ENCODE data around the gene TRMT2B.

DNA sequence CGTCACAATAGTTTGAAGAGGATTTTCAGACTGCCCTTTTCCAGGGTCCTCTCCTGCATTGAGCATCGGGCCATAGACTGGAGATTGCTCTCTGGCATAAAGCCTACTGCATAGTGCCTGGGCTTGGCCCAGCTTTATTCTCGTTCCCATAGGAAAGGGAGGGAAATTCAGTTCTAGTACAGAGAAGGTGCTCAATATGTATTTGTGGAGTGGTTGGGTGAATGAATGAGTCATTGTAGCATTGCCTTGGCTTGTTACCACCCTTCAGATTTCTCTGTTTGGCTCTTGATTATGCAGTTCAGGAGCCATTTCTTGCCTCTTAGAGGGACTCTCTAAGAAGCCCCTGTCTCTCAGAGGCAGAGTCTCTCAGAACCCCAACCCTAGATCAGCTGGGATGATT lies 29.3 kb upstream of the TRMT2B start:
- TF ChIP-seq, protein P1, sequence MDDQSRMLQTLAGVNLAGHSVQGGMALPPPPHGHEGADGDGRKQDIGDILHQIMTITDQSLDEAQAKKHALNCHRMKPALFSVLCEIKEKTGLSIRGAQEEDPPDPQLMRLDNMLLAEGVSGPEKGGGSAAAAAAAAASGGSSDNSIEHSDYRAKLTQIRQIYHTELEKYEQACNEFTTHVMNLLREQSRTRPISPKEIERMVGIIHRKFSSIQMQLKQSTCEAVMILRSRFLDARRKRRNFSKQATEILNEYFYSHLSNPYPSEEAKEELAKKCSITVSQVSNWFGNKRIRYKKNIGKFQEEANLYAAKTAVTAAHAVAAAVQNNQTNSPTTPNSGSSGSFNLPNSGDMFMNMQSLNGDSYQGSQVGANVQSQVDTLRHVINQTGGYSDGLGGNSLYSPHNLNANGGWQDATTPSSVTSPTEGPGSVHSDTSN (IDR thresholded peaks at IDR 0.05): no peak
- TF ChIP-seq, protein P2, sequence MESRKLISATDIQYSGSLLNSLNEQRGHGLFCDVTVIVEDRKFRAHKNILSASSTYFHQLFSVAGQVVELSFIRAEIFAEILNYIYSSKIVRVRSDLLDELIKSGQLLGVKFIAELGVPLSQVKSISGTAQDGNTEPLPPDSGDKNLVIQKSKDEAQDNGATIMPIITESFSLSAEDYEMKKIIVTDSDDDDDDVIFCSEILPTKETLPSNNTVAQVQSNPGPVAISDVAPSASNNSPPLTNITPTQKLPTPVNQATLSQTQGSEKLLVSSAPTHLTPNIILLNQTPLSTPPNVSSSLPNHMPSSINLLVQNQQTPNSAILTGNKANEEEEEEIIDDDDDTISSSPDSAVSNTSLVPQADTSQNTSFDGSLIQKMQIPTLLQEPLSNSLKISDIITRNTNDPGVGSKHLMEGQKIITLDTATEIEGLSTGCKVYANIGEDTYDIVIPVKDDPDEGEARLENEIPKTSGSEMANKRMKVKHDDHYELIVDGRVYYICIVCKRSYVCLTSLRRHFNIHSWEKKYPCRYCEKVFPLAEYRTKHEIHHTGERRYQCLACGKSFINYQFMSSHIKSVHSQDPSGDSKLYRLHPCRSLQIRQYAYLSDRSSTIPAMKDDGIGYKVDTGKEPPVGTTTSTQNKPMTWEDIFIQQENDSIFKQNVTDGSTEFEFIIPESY (IDR thresholded peaks at IDR 0.05; ENCODE audit: borderline replicate concordance, low read depth): no peak
- TF ChIP-seq, protein P3, sequence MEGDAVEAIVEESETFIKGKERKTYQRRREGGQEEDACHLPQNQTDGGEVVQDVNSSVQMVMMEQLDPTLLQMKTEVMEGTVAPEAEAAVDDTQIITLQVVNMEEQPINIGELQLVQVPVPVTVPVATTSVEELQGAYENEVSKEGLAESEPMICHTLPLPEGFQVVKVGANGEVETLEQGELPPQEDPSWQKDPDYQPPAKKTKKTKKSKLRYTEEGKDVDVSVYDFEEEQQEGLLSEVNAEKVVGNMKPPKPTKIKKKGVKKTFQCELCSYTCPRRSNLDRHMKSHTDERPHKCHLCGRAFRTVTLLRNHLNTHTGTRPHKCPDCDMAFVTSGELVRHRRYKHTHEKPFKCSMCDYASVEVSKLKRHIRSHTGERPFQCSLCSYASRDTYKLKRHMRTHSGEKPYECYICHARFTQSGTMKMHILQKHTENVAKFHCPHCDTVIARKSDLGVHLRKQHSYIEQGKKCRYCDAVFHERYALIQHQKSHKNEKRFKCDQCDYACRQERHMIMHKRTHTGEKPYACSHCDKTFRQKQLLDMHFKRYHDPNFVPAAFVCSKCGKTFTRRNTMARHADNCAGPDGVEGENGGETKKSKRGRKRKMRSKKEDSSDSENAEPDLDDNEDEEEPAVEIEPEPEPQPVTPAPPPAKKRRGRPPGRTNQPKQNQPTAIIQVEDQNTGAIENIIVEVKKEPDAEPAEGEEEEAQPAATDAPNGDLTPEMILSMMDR (IDR thresholded peaks at IDR 0.05): no peak
- TF ChIP-seq RFX5 (IDR thresholded peaks at IDR 0.05; ENCODE audit: low read length): no peak
- TF ChIP-seq, protein P4, sequence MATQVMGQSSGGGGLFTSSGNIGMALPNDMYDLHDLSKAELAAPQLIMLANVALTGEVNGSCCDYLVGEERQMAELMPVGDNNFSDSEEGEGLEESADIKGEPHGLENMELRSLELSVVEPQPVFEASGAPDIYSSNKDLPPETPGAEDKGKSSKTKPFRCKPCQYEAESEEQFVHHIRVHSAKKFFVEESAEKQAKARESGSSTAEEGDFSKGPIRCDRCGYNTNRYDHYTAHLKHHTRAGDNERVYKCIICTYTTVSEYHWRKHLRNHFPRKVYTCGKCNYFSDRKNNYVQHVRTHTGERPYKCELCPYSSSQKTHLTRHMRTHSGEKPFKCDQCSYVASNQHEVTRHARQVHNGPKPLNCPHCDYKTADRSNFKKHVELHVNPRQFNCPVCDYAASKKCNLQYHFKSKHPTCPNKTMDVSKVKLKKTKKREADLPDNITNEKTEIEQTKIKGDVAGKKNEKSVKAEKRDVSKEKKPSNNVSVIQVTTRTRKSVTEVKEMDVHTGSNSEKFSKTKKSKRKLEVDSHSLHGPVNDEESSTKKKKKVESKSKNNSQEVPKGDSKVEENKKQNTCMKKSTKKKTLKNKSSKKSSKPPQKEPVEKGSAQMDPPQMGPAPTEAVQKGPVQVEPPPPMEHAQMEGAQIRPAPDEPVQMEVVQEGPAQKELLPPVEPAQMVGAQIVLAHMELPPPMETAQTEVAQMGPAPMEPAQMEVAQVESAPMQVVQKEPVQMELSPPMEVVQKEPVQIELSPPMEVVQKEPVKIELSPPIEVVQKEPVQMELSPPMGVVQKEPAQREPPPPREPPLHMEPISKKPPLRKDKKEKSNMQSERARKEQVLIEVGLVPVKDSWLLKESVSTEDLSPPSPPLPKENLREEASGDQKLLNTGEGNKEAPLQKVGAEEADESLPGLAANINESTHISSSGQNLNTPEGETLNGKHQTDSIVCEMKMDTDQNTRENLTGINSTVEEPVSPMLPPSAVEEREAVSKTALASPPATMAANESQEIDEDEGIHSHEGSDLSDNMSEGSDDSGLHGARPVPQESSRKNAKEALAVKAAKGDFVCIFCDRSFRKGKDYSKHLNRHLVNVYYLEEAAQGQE (IDR thresholded peaks at IDR 0.05; ENCODE audit: low read depth, low read length): no peak
- TF ChIP-seq POLR2AphosphoS5 (IDR thresholded peaks at IDR 0.05; ENCODE audit: low read depth, low read length): no peak
- no peak for TF ChIP-seq SMC3 (IDR thresholded peaks at IDR 0.05; ENCODE audit: low read depth, low read length)
- TF ChIP-seq, protein P5, sequence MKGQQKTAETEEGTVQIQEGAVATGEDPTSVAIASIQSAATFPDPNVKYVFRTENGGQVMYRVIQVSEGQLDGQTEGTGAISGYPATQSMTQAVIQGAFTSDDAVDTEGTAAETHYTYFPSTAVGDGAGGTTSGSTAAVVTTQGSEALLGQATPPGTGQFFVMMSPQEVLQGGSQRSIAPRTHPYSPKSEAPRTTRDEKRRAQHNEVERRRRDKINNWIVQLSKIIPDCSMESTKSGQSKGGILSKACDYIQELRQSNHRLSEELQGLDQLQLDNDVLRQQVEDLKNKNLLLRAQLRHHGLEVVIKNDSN (IDR thresholded peaks at IDR 0.05; ENCODE audit: borderline replicate concordance, low read depth): no peak
- TF ChIP-seq, protein P6, sequence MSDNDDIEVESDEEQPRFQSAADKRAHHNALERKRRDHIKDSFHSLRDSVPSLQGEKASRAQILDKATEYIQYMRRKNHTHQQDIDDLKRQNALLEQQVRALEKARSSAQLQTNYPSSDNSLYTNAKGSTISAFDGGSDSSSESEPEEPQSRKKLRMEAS (IDR thresholded peaks at IDR 0.05; ENCODE audit: low read depth): no peak
